Stimulated activated CD4-positive, alpha-beta T cell treated with anti-CD3 and anti-CD28 coated beads, TNF-alpha, amount 100 ng/mL, for 4 hours (primary cell): ENCODE data around the gene PSORS1C2.
A peak's percentile ranks its signal among the peaks of the same experiment; 100 is the strongest.
"Not testable (repeated sequence)": the region's sequence is repeated elsewhere in the genome, so short reads cannot be mapped to it uniquely, and the experiment has no call there.

Source experiments
- DNase-seq, 3 experiments: peaks; one replicate each; pipeline ENCODE4 v3.0.0-alpha.2; 2020; ENCODE audit warnings: low read depth in 3 of 3

The PSORS1C2 gene

DNA sequence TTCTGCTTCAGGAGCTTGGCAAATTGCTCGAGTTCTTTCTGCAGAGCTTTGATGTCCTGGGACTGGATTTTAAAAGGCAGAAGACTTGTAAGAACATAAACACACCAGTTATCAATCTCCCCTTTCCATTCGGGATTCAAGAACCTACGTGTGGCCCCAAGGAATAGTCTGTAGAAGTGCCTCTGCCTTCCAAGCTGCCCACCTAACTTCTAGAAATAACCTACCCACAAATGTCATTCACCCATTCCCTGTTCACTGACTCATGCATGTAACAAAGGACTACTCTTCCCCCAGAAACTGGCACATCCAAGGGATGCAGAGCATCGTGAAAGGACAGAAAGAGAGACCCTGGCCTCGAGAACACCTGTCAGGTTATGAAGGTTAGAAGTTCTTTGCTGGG, 27.1 kb upstream of the PSORS1C2 start:
- no peak for DNase-seq

DNA sequence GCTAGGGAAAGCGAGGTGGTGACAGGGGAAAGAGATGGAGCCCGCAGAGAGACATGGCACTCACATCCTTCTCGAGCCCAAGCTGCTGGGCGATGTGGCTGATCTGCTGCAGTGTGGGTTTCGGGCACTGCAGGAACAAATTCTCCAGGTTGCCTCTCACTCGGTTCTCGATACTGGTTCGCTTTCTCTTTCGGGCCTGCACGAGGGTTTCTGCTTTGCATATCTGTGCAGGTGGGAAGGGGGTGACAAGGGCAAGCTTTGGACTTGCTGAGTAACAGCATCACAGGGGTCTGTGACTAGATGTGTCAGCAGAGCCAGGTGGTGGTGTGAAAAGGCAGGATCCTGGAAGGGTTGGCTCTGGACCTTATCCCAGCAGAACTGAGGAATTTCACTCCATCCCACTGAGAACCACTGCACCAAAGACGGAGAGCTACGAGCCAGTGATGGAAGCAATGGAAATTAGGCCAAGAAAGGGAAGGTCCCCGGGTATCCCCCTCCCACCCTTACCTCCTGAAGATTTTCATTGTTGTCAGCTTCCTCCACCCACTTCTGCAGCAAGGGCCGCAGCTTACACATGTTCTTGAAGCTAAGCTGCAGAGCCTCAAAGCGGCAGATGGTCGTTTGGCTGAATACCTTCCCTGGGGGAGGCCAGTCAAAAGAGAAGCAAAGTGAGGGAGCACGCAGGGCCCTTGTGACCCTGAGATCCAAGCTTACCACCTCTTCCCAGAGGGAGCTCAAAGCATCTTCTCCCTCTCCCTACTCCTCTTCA, 26.4 kb upstream of the PSORS1C2 start:
- not testable (repeated sequence) for DNase-seq

DNA sequence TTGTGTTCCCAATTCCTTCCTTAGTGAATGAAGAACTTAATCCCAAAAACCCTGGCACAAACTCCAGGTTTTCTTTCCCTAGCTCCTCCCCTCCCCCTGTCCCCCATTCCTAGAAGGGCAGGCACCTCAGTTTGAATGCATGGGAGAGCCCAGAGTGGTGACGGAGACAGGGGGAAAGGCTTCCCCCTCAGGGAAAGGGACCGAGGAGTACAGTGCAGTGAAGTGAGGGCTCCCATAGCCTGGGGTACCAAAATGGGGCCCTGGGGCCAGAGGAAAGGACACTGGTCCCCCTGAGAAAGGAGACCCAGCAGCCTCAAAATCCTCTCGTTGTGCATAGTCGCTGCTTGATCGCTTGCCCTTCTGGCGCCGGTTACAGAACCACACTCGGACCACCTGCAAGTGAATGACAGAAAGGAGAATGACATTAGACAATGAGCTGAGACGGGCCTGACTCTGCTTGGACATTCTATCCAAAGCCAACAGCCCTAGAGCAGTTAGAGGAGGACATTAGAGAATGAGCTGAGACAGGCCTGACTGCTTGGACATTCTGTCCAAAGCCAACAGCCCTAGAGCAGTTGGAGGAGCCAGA, 25.7 kb upstream of the PSORS1C2 start:
- DNase-seq = not testable (repeated sequence)

DNA sequence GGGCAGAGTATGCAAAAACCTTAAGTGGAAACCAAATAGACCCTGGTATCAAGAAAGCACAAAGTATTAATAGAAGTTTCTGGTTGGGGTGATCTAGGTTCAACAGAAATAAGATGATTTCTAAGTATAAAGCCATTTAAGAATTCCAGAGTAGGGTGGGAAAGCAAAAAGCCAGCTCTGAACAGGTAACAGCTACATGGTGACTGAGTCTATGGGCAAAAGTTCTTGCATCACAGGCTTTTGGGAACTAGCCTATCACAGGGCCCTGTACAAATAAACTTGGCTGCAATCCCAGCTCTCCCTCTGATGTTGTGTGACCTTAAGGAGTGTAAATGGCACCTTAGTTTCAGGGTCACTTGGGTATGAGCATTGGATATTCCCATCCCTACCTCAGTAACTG, 25.1 kb upstream of the PSORS1C2 start:
- no peak for DNase-seq

DNA sequence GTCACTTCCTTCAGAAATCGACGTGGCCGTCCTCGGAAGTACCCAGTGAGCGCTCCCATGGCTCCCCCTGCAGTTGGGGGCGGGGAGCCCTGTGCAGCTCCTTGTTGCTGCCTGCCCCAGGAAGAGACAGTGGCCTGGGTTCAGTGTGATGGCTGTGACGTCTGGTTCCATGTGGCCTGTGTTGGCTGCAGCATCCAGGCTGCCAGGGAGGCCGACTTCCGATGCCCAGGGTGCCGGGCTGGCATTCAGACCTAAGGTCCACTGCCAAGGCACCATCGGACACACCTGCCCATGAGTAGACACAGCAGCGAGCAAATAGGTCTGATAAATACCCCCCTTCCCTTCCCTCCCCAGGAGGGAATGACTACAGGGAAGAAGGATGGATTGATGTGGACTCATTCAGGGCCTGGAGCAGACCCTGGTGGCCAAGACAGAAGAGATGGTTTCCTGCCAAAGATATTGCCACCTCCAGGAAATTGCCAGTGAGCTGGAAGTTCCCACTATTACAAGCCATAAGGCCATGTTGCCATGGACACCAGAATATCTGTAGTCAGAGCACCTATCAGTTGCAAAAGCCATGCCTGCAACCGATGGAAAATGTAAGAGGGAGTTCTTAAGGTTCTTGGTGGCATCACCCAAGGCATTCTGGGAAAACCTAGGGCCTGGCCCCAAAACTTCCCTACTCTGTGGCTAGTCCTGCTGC, 23.7 kb upstream of the PSORS1C2 start:
- DNase-seq = no peak

DNA sequence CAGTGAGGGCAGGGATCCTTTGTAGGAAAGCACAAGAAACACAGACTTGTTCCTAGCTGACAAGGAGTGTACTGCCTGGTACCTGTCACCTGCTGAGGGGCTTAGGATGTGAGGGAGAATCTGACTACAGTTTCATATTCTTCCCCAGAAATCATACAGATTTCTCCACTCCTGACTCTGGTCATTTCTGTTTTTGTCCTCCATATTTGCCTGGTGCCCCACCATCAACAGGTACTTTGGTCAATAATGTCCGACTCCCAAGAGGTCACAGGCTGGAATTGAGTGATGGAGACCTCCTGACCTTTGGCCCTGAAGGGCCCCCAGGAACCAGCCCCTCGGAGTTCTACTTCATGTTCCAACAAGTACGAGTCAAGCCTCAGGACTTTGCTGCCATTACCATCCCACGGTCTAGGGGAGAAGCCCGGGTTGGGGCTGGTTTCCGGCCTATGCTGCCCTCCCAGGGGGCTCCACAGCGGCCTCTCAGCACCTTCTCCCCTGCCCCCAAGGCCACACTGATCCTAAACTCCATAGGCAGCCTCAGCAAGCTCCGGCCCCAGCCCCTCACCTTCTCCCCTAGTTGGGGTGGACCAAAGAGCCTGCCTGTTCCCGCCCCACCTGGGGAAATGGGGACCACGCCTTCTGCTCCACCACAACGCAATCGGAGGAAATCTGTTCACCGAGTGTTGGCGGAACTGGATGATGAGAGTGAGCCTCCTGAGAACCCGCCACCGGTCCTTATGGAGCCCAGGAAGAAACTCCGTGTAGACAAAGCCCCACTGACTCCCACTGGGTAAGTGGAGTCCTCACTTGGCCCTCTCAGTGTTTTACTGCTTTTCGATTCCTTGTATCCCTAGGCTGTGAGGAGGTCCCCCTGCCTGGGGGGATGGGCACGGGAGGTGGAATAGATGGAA, 22.6 kb upstream of the PSORS1C2 start:
- DNase-seq = no peak

DNA sequence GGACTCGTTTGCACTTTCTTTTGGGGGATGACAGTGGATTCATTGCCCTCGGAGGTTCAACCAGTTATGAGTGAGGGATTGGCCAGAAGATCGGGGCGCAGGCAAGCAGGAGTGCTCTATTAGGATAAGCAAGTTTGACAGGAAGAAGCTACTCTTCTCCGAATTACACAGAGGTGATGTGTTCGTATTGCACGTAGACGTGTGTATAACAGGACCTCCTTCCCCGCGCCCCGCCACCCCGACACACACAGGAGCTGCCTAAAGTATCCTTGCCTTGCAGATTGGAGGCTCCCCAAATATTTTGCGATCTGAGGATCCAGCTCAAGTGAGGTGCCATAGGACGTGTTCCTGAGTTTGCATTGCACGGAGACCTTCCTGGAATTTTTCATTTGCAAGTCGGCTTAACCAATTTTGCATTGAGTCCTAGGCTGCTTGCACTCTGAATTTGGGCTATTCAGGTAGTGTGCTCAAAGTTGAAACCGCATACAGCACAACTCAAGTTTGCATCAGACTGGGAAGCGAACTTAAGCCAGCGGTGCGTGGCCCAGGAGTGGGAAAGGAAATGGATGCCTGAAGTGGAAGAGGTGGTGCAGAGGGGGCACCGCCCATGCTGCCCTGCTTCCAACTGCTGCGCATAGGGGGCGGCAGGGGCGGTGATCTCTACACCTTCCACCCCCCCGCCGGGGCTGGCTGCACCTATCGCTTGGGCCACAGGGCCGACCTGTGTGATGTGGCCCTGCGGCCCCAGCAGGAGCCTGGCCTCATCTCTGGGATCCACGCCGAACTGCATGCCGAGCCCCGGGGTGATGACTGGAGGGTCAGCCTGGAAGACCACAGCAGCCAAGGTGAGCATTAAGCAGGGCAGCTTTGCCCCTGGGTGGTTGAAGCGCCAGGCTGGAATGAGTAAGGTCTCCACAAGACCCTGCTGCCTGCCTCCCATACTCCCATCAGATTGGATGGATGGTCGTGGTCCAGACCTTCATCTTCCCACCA, 20.3 kb upstream of the PSORS1C2 start:
- DNase-seq = no peak

DNA sequence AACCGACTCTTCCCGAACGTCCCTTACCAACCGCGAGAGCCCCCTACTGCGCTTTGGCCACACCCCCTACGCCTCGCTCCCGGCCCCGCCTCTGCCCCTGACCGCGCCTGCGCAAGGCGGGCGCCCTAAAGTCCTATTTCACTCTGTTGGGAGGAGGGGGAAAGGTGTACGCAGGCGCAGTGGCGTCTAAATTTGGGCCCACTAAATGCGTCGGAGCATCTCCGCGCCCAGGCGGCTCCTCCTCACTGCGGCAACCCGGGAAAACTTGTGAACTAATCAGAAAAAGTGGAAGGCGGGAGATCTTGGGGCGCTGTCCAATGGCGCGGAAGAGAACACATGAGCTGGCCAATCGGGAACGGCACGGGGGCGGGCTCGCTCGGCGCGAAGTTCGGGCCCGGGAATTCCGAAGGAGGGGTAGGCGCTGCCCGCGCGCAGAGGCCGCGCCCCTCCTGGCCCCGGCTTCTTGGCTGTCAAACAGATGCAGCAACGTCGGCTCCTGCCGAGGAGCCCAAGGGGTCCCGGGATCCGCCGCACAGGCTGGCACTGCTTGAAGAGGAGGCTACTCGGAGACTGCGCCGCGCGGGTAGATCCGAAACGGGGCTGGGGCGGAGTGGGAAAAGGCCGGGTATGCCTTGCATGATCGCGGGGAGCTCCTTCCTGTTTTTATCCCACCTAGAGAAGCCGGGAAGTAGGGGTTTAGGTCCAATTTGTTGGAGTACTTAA, 19.4 kb upstream of the PSORS1C2 start, which contains the start of gene TCF19:
Gene TCF19, plus strand, starts transcription at position 450 of the 723 bp plus-strand sequence. CDS start 881 bp downstream, outside the sequence.
- DNase-seq = peak; percentile 97 to 100 (median 99)

DNA sequence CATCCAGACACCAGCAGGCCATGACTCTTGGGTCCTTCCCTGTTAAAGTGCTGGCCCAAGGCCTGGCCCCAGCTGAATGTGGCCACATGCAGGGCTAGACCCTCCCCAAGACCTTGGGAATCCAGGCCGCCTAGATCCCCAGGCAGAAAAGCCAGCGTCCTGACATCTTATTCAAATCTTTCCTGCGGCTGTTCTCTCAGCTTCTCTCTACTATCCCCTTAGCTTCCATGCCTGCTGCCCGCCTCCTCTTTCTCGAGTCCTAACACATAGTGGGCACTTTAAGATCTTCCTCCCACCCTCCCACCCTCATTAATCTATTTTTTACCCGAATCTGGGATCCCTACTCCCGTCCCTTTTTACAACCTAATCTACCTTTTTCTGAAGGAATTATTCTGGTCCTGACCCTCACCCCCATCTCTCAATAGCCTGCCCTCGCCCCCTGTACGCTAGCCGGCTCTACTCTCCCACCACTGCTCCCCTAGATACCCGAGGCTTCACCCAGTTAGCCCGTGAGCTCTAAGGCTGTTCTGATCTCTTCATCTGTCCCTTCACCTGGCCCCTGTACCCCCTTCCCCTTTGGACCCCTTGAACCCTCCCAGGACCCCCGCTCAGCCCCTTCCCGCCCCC, 18.8 kb upstream of the PSORS1C2 start, which contains the start of gene CCHCR1:
Gene CCHCR1, minus strand, starts transcription at position 290 of the 627 bp plus-strand sequence. Its CDS starts 202 bp downstream, at position 88.
- no peak for DNase-seq

DNA sequence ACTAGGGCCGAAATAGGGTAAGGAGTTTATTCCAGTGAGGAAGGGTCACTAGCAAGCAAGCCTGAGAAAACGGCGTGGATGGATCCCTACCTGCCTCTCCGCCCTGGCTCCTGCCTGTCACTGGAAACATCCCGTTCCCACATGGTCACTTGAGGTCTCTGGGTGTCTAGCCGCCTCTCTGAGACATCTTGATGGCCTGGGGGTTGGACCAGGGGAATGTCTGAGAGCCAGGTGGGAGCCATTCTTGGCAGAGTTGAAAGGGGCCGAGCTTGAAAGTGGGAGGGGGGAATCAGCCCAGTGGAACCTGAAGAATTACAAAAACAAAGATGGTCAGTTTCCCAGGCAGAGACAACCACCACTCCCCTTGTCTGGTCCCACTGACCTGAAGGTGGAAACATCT, 17.8 kb upstream of the PSORS1C2 start:
- no peak for DNase-seq

DNA sequence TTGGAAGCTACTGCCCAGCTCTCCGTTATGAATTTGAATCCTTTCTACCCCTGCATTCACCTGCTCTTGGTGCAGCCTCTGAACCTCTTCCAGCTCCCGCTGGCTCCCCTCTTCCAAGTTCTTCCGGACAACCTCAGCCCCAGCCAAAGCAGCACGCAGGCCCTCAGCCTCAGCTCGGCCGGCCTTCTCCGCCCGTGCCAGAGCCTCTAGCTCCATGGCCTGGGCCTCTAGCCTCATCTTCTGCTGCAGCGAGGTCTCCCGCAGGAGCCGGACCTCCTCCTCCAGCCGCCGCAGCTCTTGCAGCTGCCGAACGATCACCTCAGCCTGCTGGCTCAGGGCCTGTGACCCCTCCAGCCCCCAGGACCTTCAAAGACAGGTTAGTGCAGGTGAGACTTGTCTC, 15.6 kb upstream of the PSORS1C2 start:
- no peak for DNase-seq

DNA sequence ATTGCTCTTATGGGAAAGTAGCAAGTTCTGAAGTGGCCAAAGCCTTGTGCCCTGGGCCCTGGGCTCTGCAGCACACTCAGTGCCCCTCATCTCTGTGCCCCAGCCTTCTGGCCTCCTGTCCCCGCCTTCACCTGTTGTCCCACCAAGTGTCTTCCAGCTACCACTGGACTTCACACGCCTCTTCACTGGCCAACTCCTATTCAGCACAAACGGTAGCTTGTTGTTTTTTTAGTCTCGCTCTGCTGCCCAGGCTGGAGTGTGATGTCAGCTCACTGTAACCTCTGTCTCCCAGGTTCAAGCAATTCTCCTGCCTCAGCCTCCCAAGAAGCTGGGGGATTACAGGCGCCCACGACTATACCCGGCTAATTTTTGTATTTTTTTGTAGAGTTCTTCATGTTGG, 13.9 kb upstream of the PSORS1C2 start:
- no peak for DNase-seq

DNA sequence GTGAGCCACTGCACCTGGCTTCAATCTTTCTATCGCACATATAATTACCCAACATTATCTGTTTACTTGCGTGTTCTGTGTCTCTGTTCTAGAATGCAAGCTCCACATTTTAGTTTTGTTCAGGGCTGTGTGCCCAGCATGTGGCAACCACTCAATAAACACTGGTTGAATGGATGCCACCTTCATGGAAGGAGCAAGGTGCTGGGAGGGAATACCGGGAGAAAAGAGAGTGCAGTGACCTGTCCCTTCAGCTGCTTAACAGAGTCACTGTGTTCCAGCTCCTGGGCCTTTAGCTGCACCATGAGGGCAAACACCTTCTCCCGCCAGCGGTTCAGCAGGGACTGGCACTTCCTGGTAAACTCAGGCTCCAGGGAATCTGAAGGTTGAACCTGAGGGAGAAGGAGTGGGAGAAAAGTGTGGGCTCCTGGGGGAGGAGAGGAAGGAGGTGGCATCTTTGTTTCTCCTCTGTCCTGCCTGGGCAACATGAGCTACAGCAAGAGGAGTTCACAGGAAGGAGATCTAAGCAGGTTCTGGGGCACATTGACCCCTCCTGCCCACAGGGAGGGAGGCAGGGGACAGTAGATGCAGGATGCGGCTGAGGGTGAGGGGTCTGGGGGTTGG, 11.1 kb upstream of the PSORS1C2 start:
- no peak for DNase-seq

DNA sequence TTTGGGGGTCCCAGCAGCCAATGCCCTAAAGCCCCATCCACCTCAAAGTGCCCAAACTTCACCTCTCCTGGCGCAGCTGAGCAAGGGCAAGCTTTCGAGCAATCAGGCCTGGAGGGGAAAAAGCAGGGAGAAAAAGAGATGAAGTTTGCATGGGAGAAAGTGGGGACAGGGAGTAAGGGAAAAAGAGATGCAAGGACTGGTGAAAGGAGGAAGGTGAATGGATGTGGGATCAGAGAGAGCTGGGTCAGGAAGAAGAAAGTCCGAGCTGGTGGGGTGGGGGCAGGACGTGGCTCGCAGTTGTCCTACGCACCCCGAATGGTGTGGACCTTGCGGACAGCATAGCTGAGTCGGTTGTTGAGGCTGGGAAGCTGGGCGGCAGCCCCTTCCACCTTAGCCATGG, 6.5 kb upstream of the PSORS1C2 start:
- DNase-seq = no peak

DNA sequence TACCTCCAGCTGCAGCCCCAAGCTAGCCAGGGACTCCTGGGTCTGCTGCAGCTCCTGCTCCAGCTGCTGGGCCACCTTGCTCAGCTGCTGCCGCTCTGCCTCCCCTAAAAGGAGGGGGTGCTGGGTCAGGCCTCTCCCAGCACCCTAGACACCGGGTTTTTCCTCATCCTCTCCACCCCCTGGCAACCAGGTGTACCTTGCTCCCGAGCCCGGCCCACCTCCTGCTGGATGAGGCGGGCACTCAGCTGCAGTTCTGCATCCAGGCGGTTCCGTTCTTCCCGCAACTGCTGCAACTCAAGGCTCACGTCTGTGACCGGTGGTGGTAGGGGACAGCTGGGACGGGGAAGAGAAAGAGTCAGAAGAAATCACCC, 6.1 kb upstream of the PSORS1C2 start:
- DNase-seq = no peak

DNA sequence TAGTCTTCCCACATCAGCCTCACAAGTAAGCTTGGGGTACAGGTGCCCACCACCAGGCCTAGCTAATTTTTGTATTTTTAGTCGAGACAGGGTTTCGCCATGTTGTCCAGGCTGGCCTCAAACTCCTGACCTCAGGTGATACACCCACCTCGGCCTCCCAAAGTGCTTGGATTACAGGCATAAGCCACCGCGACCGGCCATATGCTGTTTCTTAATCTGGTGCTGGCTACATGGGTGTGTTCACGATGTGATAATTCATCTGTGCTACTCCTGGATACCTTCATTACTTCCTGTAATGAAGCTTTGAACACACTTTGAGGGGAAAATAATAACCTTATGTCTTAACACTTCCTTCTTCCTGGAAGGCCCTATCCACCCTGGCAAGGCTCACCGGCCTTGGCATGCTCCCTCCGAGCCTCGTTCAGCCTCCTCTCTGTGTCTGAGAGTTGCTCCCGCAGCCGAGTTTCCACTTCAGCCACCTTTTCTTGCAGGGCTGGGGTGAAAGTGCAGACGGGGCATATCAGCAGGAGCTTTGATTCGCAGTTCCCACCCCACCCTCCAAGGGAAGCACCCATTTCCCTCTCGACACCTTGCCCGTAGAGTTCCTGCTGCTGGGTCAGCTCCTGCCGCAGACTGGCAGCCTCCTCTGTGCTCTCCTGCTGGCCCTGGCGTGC, 5.6 kb upstream of the PSORS1C2 start:
- DNase-seq = no peak

DNA sequence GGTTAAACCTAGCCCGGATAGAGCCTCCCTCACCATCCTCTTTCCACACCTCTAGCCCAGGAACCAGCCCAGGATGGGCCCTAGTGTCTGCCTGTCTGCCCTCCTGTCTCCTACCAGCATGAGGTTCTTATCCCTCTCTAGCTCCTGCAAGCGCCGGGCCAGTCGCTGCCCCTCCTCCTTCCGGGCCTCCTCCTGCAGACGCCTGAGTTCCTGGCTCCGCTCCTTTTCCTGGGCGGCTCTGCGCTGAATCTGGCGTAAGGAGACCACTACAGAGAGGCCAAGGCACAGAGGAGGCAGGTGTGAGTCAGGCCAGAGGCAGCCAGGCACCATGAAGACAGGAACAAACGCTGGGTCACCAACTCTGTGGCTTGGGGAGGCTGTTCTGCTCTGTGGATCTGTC, 4.3 kb upstream of the PSORS1C2 start:
- no peak for DNase-seq

DNA sequence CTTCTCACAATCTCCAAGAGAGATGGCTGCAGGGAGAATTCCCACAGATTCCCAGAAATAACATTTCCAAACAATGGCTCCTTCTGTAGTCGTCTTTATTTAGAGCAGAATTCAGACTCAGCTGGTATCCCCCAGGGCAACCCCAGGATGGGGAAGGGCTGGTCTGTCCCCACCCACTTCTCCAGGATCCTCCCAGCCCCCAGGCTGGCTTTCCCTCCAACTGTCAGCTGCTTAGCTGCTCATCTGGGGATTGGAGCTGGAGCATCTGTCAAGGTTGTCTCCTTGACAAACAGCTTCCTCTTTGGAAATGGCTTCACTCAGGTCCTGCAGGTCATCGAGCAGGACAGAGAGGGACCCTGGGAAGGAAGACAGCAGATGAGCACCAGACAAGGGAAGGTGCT, 3.5 kb upstream of the PSORS1C2 start:
- no peak for DNase-seq
